ENCODE measurements around the gene PIK3AP1.

The PIK3AP1 gene

DNA sequence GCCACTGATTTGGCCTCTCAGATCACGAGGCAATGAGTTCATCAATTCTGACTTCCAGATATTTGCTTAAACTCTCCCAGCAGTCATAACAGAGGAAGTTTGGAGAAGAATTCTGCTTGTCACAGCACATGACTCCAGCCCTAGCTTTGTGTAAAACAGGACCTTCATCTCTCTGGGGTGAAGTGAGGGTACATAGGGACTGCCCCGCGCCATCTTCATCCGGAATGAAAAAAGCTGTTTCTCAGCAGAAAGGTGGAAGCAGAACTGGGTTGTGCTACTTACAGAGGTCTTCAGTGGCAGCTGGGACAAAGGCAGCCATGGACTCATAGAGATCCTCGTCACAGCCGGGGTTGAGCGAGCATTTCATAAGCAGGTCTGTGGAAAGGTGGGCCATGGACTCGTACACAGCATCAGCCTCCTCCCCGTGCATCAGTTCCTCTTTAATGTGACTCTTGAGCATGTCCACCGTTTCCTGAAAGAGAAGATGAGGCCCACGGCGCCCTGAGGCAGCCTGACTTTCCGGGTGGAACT lies 75.1 kb downstream of the PIK3AP1 start:
- Histone ChIP-seq H3K4me2 (ENCODE audit: low read length) (no peak overlapping the region), H3F3A (ENCODE audit: insufficient read depth, low read length) (no peaks in the 10 kb centered on the region), H2AFZ (ENCODE audit: low read length) (no peak overlapping the region), H3K79me2 (ENCODE audit: insufficient read depth, low read length) (no peaks in the 10 kb centered on the region), H3K4me3 (ENCODE audit: low read depth, low read length, poor library complexity, severe bottlenecking) (no peak overlapping the region), H3K27me3 (ENCODE audit: insufficient read depth, low read length) (no peaks in the 10 kb centered on the region), H3K27ac (ENCODE audit: low read depth, low read length, poor library complexity, severe bottlenecking) (no peak overlapping the region), H3K36me3 (ENCODE audit: insufficient read depth, low read length) (peaks cover 88% of the 10 kb centered on the region), H3K9ac (ENCODE audit: low read length) (no peak overlapping the region), H3K9me3 (ENCODE audit: low read length) (no peaks in the 10 kb centered on the region), H3K4me1 (ENCODE audit: insufficient read depth, low read length, severe bottlenecking) (peaks cover 15% of the 10 kb centered on the region), H3K9me2 (ENCODE audit: low read depth, low read length) (no peaks in the 10 kb centered on the region), H4K20me1 (ENCODE audit: insufficient read depth, low read length) (no peaks in the 10 kb centered on the region)
- TF ChIP-seq EZH2 (IDR thresholded peaks at IDR 0.05; ENCODE audit: borderline replicate concordance, low read length) = no peak
- TF ChIP-seq, protein P1, sequence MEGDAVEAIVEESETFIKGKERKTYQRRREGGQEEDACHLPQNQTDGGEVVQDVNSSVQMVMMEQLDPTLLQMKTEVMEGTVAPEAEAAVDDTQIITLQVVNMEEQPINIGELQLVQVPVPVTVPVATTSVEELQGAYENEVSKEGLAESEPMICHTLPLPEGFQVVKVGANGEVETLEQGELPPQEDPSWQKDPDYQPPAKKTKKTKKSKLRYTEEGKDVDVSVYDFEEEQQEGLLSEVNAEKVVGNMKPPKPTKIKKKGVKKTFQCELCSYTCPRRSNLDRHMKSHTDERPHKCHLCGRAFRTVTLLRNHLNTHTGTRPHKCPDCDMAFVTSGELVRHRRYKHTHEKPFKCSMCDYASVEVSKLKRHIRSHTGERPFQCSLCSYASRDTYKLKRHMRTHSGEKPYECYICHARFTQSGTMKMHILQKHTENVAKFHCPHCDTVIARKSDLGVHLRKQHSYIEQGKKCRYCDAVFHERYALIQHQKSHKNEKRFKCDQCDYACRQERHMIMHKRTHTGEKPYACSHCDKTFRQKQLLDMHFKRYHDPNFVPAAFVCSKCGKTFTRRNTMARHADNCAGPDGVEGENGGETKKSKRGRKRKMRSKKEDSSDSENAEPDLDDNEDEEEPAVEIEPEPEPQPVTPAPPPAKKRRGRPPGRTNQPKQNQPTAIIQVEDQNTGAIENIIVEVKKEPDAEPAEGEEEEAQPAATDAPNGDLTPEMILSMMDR (IDR thresholded peaks at IDR 0.05; ENCODE audit: low read length) = no peak

- no peaks in the 10 kb centered on the region for H3K27me3 ChIP-seq (ENCODE audit: insufficient read depth, low read length)
- no peak overlapping the region for H3K4me2 ChIP-seq (ENCODE audit: low read length)
- H4K20me1 ChIP-seq (ENCODE audit: insufficient read depth, low read length) = no peaks in the 10 kb centered on the region
- no peak overlapping the region for H3K9ac ChIP-seq (ENCODE audit: low read length)
- no peaks in the 10 kb centered on the region for H3K9me2 ChIP-seq (ENCODE audit: low read depth, low read length)
- no peak overlapping the region for H2AFZ ChIP-seq (ENCODE audit: low read length)
- H3K4me1 ChIP-seq (ENCODE audit: insufficient read depth, low read length, severe bottlenecking) = peaks cover 15% of the 10 kb centered on the region
- no peak overlapping the region for H3K4me3 ChIP-seq (ENCODE audit: low read depth, low read length, poor library complexity, severe bottlenecking)
- no peaks in the 10 kb centered on the region for H3K9me3 ChIP-seq (ENCODE audit: low read length)
- H3K27ac ChIP-seq (ENCODE audit: low read depth, low read length, poor library complexity, severe bottlenecking) = no peak overlapping the region
- no peaks in the 10 kb centered on the region for H3F3A ChIP-seq (ENCODE audit: insufficient read depth, low read length)
- H3K79me2 ChIP-seq (ENCODE audit: insufficient read depth, low read length) = no peaks in the 10 kb centered on the region
- peaks cover 88% of the 10 kb centered on the region for H3K36me3 ChIP-seq (ENCODE audit: insufficient read depth, low read length)
- TF ChIP-seq, protein P1 (IDR thresholded peaks at IDR 0.05; ENCODE audit: low read length) = no peak; the same call in 1 of the 2 replicates
Measured at GRCh38 chr10:96643920-96644319, 76.4 kb downstream of the PIK3AP1 start.

GRCh38 chr10:96642973-96643372 lies 77.3 kb downstream of the PIK3AP1 start:
- H3K9me2 ChIP-seq (ENCODE audit: low read depth, low read length) = no peaks in the 10 kb centered on the region
- H3K9me3 ChIP-seq (ENCODE audit: low read length) = no peaks in the 10 kb centered on the region
- no peak overlapping the region for H3K4me2 ChIP-seq (ENCODE audit: low read length)
- TF ChIP-seq, protein P1 (IDR thresholded peaks at IDR 0.05; ENCODE audit: low read length) = peak; percentile 62
- no peak for TF ChIP-seq EZH2 (IDR thresholded peaks at IDR 0.05; ENCODE audit: borderline replicate concordance, low read length)
- H3K9ac ChIP-seq (ENCODE audit: low read length) = no peak overlapping the region
- no peaks in the 10 kb centered on the region for H3F3A ChIP-seq (ENCODE audit: insufficient read depth, low read length)
- no peaks in the 10 kb centered on the region for H3K79me2 ChIP-seq (ENCODE audit: insufficient read depth, low read length)
- H3K27me3 ChIP-seq (ENCODE audit: insufficient read depth, low read length) = no peaks in the 10 kb centered on the region
- H2AFZ ChIP-seq (ENCODE audit: low read length) = no peak overlapping the region
- H4K20me1 ChIP-seq (ENCODE audit: insufficient read depth, low read length) = no peaks in the 10 kb centered on the region
- H3K4me1 ChIP-seq (ENCODE audit: insufficient read depth, low read length, severe bottlenecking) = peaks cover 8% of the 10 kb centered on the region
- no peak overlapping the region for H3K27ac ChIP-seq (ENCODE audit: low read depth, low read length, poor library complexity, severe bottlenecking)
- no peak overlapping the region for H3K4me3 ChIP-seq (ENCODE audit: low read depth, low read length, poor library complexity, severe bottlenecking)
- H3K36me3 ChIP-seq (ENCODE audit: insufficient read depth, low read length) = peaks cover 88% of the 10 kb centered on the region
